Heart right ventricle (tissue), 16 donors: ENCODE results near the gene C19orf25. TPM values are rescaled to one million over a fixed set of nuclear protein-coding genes. Genes with fewer than 3 reads are reported as not detected.
"Not testable (repeated sequence)": the region's sequence is repeated elsewhere in the genome, so short reads cannot be mapped to it uniquely, and the experiment has no call there.

Experiments used
- ATAC-seq, 8 donors: fragments of 200-7000 bp; cut with Tn5 transposase; one replicate each; pipeline ENCODE4 v1.9.1; 2020; ENCODE audit warnings: mild to moderate bottlenecking in 8 of 8, moderate library complexity in 8 of 8, moderate number of reproducible peaks in 1 of 8
- DNase-seq, 2 donors: peaks; one replicate each; pipeline ENCODE4 v3.0.0-alpha.2; 2020
- H3K27ac ChIP-seq, 10 donors: fragments of 200-600 bp; sonication (generic) in 2 of 10; one replicate each; pipeline versions ENCODE4 v1.5.0 to v1.8.0; 2020 to 2022; ENCODE audit warnings: mild to moderate bottlenecking in 3 of 10
- H3K27me3 ChIP-seq, 7 donors: fragments of 200-600 bp; one replicate each; pipeline ENCODE4 v1.8.0; 2021 to 2022; ENCODE audit warnings: mild to moderate bottlenecking in 2 of 7
- H3K36me3 ChIP-seq, 9 donors: fragments of 200-600 bp; sonication (generic) in 1 of 9; one replicate each; pipeline versions ENCODE4 v1.5.0 to v1.8.0; 2020 to 2022; ENCODE audit warnings: mild to moderate bottlenecking in 2 of 9
- H3K4me1 ChIP-seq, 9 donors: fragments of 200-600 bp; sonication (generic) in 1 of 9; one replicate each; pipeline versions ENCODE4 v1.5.0 to v1.8.0; 2020 to 2022; ENCODE audit warnings: mild to moderate bottlenecking in 4 of 9
- H3K4me3 ChIP-seq, 10 donors: fragments of 200-600 bp; sonication (generic) in 2 of 10; one replicate each; pipeline versions ENCODE4 v1.5.0 to v1.8.0; 2020 to 2022; ENCODE audit warnings: mild to moderate bottlenecking in 7 of 10, moderate library complexity in 2 of 10
- H3K9me3 ChIP-seq, 11 donors: fragments of 200-600 bp in 10 of 11; sonication (generic) in 2 of 11; one replicate each; pipeline versions ENCODE4 v1.5.0 to v1.8.0; 2013 to 2022; ENCODE audit warnings: mild to moderate bottlenecking in 2 of 11, control low read depth in 1 of 11, moderate library complexity in 1 of 11
- CTCF ChIP-seq, 9 donors: fragments of 200-600 bp; sonication (generic) in 2 of 9; IDR thresholded peaks; one replicate each; pipeline versions ENCODE4 v1.5.0 to v1.8.0; 2021 to 2022; ENCODE audit warnings: antibody characterized with exemption in 9 of 9, mild to moderate bottlenecking in 5 of 9, moderate library complexity in 1 of 9
- WGBS, 2 donors: extraction: QIAGEN DNeasy Blood & Tissue Kit; methylation state at CpG; one replicate each; pipeline ENCODE4 v1.1.7; 2013; ENCODE audit warnings: inconsistent platforms in 1 of 2; 5-methylcytosine and 5-hydroxymethylcytosine counted together
- intact Hi-C, 10 donors: fragments of 100-400 bp; cut with DNase I; formaldehyde crosslinking; loops; one replicate each; pipeline versions ENCODE4 v1.11.1 to v1.14.2; 2022
- polyA plus RNA-seq, 2 donors: library from polyadenylated mRNA; stranded (reverse); fragments of 200-250 nt; gene quantifications; one replicate each; pipeline ENCODE4 v1.2.3, GENCODE V29; 2013
- total RNA-seq, 10 donors: library from RNA; stranded (reverse); fragmentation: NEBNext Ultra II Directional in 3 of 10; extraction: Animal tissue kit (Norgen Biotek cat#: 25700) in 3 of 10; gene quantifications; one replicate each; pipeline versions ENCODE4 v1.2.1 to v1.2.4, GENCODE V29; 2021 to 2023
- donor health status: Arrhythmogenic right ventricular cardiomyopathy.
- donor health status: ischemic (EF 13 %, LVEDD 7.1; RV severe dilation, severe dysfunction).
- donor health status: healthy with polysubstance abuse.
- donor health status: DM: no; HTN: yes; CAD: no.
- donor health status: DM: no; HTN: no; CAD: no.
- donor health status: ischemic (EF 25% LVEDD 6.9; RV normal size, moderate dysfunction).
- donor health status: ischemic (EF 25% LVEDD 5.7; RV mildly dilated, moderate dysfunction).
- donor health status: healthy.
- donor health status: DM: yes; HTN: yes; CAD: no.
- donor health status: Ischemic cardiomyopathy.
- donor health status: ischemic (EF 35%, LVEDD 5.7; RV mildly dilated, moderate dysfunction).
- donor health status: nonischemic (EF 11% LVEDD 7.7; RV severe dilation, severe dysfunction).
- donor health status: DM: yes; HTN: yes; CAD: no.
- donor health status: PGD.
- donor health status: ischemic (EF 29% LVEDD 5.4; RV normal size, mild dysfunction).
- donor health status: nonischemic (EF 23%, LVEDD 6.1; RV moderate dilation, normal function).

The C19orf25 gene
- total and polyA plus RNA-seq, 12 donors, result 12.7 to 29.8 (median 15.4) TPM

- intact Hi-C loops, result loop anchor here in 1 of 10 donors (10.0 kb wide), 1 partner anchor 226 kb away; the partner anchor contains the start of gene FAM174C
- H3K27me3 ChIP-seq, result peaks cover 0 to 53% (median 28%) of the 10 kb centered on the region in 7 donors
Observed at GRCh38 chr19:1501200-1501595, 22.2 kb upstream of the C19orf25 start.

GRCh38 chr19:1499231-1499630, 20.2 kb upstream of the C19orf25 start:
- H3K27ac ChIP-seq, H3K36me3 ChIP-seq: not testable (repeated sequence)
- 85 to 100% methylated on average over 1 to 26 of the region's 34 CpGs for WGBS, 2 donors

More at GRCh38 chr19:1501200-1501595, 22.2 kb upstream of the C19orf25 start:
- no peak for ATAC-seq
- WGBS, 2 donors, result 76 to 87% methylated on average over 9 of the region's 9 CpGs
- no peak for TF ChIP-seq CTCF (IDR thresholded peaks at IDR 0.05)
- Histone ChIP-seq H3K9me3 (no peaks in the 10 kb centered on the region), H3K4me1 (peaks cover 0 to 15% (median 9%) of the 10 kb centered on the region in 9 donors), H3K4me3 (no peak overlapping the region), H3K36me3 (peaks cover 0 to 13% (median 0%) of the 10 kb centered on the region in 9 donors), H3K27ac (no peak overlapping the region)
- no peak for DNase-seq

GRCh38 chr19:1497578-1498235, 18.7 kb upstream of the C19orf25 start:
- DNase-seq (no peak), ATAC-seq (no peak)
- H3K27me3 ChIP-seq, result peaks cover 0 to 39% (median 14%) of the 10 kb centered on the region in 7 donors
- no peak for TF ChIP-seq CTCF (IDR thresholded peaks at IDR 0.05)
- no peak overlapping the region for H3K4me3 ChIP-seq
- no peak overlapping the region for H3K27ac ChIP-seq
- peaks cover 0 to 8% (median 0%) of the 10 kb centered on the region in 9 donors for H3K4me1 ChIP-seq
- 88 to 89% methylated on average over 25 of the region's 25 CpGs for WGBS, 2 donors
- intact Hi-C loops, result no loop called here
- no peaks in the 10 kb centered on the region for H3K36me3 ChIP-seq
- H3K9me3 ChIP-seq, result no peaks in the 10 kb centered on the region

More at GRCh38 chr19:1499231-1499630, 20.2 kb upstream of the C19orf25 start:
- H3K4me3 ChIP-seq, DNase-seq, ATAC-seq, intact Hi-C loops, H3K9me3 ChIP-seq: not testable (repeated sequence)
- H3K4me1 ChIP-seq, result peaks cover 0 to 15% (median 9%) of the 10 kb centered on the region in 9 donors
- H3K27me3 ChIP-seq, result peaks cover 0 to 50% (median 28%) of the 10 kb centered on the region in 7 donors

- intact Hi-C loops, result no loop called here
- no peak for ATAC-seq
- WGBS, 2 donors, result 71 to 79% methylated on average over 38 to 39 of the region's 39 CpGs
- peaks cover 0 to 40% (median 14%) of the 10 kb centered on the region in 7 donors for H3K27me3 ChIP-seq
- no peak overlapping the region for H3K4me3 ChIP-seq
- H3K9me3 ChIP-seq, result no peaks in the 10 kb centered on the region
- H3K4me1 ChIP-seq, result peaks cover 0 to 11% (median 0%) of the 10 kb centered on the region in 9 donors
- no peak for TF ChIP-seq CTCF (IDR thresholded peaks at IDR 0.05)
- no peak for DNase-seq
- no peak overlapping the region for H3K27ac ChIP-seq
- no peaks in the 10 kb centered on the region for H3K36me3 ChIP-seq
Observed at GRCh38 chr19:1496714-1497577, 17.9 kb upstream of the C19orf25 start.
